ENCODE data around the gene ST8SIA5.

- TF ChIP-seq POLR2A (IDR thresholded peaks at IDR 0.05): no peak
- no peak for TF ChIP-seq EP300 (IDR thresholded peaks at IDR 0.05)
- no peak for TF ChIP-seq CTCF (IDR thresholded peaks at IDR 0.05)
- no peak for TF ChIP-seq POLR2AphosphoS5 (IDR thresholded peaks at IDR 0.05)
Measured at GRCh38 chr18:46621871-46622270, 135.0 kb downstream of the ST8SIA5 start.

Measured in sigmoid colon (tissue), 4 donors.